NK-92 (cell line): ENCODE results near the gene IGSF23.
"Not testable (repeated sequence)": the region's sequence is repeated elsewhere in the genome, so short reads cannot be mapped to it uniquely, and the experiment has no call there.

Experiments
- DNase-seq: peaks from one replicate; lab custom pipeline; 2025; ENCODE audit not compliant: unreplicated experiment; lab: John Stamatoyannopoulos, UW

IGSF23 gene

GRCh38 chr19:44587963-44588770 is 25.2 kb upstream of the IGSF23 start:
- DNase-seq = no peak

DNA sequence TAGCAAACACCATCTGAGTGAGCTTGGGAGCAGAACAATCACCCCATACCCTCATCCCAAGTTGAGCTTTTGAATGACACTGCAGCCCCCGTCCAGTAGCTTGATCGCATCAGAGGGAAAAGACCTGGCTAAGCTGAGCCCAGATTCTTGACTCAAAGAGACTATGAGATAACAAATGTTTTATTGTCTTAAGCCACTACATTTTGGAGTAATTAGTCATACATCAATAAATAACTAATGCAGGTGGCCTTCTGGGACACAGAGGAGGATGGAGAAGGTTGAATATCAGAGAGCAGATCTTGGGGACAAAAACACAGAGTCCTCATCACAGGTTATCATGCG is 24.6 kb upstream of the IGSF23 start:
- DNase-seq = no peak

GRCh38 chr19:44590245-44591059 is 22.9 kb upstream of the IGSF23 start:
- DNase-seq = no peak

GRCh38 chr19:44591340-44591993 is 21.9 kb upstream of the IGSF23 start:
- DNase-seq = not testable (repeated sequence)

GRCh38 chr19:44592451-44592890 is 20.9 kb upstream of the IGSF23 start:
- DNase-seq = no peak

- no peak for DNase-seq
Measured at GRCh38 chr19:44593294-44593693, 20.1 kb upstream of the IGSF23 start.

- DNase-seq = not testable (repeated sequence)
Measured at GRCh38 chr19:44593866-44594266, 19.5 kb upstream of the IGSF23 start.

DNA sequence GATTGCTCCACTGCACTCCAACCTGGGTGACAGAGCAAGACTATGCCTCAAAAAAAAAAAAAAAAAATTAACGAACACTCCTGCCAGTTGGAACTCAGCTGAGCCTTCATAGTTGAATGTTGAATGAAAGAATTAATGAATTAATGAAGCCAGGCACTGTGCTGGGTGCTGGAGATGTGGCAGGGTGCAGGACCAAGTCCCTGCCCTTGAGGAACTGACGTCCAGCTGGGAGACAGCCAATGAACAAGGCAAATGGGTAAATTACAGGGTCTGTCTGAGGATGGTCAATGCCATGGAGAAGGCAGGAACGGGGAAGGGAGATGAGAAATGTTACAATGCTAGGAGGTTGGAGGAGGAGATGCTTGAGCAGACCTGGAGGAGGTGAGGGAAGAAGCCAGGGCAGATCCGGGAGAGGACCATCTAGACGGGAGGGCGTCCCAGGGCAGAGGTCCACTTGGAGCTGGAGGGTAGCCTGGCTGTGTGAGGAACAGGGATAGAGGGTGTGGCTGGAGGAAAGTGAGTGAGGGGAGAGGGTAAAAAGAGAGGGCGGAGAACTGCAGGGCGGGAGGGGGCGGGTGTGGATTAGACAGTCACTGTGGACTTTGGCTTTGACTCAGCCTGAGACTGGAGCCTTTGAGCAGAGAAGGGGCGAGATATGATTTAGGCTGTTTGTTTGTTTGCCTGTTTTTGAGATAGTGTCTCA is 16.8 kb upstream of the IGSF23 start:
- DNase-seq = no peak

- DNase-seq = no peak
Measured at GRCh38 chr19:44597131-44597491, 16.3 kb upstream of the IGSF23 start.

- no peak for DNase-seq
Measured at GRCh38 chr19:44598355-44598754, 15.0 kb upstream of the IGSF23 start.

GRCh38 chr19:44598880-44599279 is 14.5 kb upstream of the IGSF23 start:
- DNase-seq = no peak

DNA sequence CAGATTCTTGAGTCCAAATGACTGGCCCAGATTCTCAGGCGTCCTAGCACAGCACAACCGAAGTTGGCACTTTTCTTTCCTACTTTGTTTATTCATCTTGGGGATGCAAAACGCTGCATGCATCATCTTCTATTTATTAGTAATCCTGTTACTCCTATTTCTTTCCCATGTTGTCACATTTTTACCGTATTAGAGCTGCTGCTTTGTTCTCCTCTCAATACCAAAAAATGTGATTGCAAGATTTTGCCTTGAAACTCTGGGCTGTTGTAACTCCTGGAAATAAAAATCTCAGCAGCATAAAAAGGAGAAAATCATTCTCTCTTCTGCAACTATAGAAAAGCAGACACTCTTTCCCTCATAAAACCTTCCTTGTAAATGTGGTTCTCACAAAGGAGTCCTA is 12.9 kb upstream of the IGSF23 start:
- no peak for DNase-seq

GRCh38 chr19:44602081-44602480 is 11.3 kb upstream of the IGSF23 start:
- DNase-seq = no peak

GRCh38 chr19:44603201-44603945 is 10.0 kb upstream of the IGSF23 start:
- DNase-seq = no peak

GRCh38 chr19:44604241-44604640 is 9.1 kb upstream of the IGSF23 start:
- no peak for DNase-seq

DNA sequence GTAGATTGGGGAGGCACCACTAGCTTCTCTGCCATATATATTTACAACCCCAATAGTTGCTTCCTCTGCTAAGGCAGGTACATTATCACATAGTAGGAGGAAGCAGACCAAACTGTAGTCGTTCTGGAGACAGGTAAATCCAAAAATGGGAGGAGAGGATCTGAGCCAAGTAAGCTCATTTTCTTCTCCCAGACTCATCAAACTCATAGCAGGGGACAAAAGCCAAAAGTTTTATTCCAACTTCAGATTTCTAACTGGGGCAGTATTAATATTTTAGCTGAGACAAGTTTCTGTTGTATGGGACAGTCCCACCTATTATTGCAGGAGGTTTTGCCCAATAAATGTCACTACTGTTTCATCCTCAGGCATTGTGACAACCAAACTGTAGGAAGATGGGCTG is 7.8 kb upstream of the IGSF23 start:
- DNase-seq = no peak

DNA sequence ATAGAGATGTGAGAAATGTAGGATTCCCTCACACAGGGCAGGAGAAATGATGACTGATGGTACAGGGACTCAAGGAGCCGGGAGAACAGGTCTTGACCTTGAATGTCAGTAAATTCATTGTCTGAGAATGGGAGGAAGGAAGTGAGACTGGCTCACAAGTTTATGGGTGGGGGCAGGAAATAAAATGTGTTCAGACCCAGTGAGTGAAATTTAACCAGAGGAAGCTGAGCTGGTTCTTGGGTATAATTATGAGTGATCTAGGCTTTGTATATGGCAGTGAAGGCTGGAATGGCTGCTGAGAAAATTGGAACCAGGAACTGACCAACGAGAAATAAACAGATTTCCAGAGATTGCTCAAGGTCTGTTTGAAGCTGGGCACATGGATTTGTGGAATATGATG is 6.3 kb upstream of the IGSF23 start:
- DNase-seq = no peak

- no peak for DNase-seq
Measured at GRCh38 chr19:44607917-44608316, 5.4 kb upstream of the IGSF23 start.

DNA sequence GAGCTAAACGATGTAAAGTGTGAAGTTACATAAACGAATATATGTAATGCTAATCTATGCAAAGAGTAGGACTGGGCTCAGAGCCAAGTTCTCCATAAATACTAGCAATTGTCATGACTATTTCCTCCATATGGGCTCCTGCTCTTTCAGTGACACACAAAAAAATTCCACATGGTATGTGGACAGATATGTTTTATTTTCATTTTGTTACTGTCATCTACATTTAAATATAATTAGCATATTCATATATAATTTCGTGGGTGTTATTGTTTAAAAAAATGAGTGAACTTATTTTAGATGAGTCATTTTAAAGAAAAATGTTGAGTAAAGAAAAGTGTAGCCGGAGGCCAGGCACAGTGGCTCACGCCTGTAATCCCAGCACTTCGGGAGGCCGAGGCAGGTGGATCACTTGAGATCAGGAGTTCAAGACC is 5.0 kb upstream of the IGSF23 start:
- DNase-seq = no peak

DNA sequence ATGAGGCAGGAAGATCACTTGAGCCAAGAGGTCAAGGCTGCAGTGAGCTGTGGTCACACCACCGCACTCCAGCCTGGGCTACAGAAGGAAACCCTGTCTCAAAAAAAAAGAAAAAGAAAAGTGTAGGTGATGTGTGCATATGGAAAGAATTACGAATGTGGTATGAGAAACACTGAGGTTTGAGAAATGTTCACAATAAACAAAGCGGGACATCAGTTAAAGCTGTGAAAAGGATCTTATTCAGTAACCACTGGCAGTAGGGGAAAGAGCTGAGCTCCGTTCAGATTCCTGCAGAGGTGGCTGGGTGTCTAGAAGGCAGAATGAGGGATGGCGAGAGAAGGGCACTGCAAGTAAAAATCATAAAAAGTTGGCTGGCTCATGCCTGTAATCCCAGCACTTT is 4.1 kb upstream of the IGSF23 start:
- no peak for DNase-seq

GRCh38 chr19:44610497-44610896 is 2.9 kb upstream of the IGSF23 start:
- DNase-seq = not testable (repeated sequence)
